ENCODE measurements around the gene LRRC74A.

Gene LRRC74A

DNA sequence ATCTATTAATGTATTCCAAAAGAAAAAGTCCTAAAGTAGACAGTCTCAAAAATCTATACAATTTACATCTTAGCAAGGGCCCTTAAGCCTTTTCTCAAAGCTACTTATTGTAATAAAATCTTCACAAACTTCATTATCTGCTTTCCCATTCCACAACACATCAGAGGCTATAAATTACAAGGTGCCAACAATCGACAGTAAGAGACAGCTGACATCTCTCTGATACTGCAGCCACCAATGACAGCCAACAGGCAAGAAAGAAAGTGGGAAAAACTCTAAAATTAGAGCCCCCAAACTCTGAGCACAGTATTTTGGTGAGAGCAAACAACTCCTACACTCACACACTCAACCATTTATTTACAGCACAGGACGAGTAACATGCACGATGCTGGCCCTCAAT is 15.7 kb upstream of the LRRC74A start:
- no peak for DNase-seq

- DNase-seq = peak; percentile 79 to 89 (median 80)
Measured at GRCh38 chr14:76810953-76811400, 15.2 kb upstream of the LRRC74A start.

- peak in 1 of 4 experiments; percentile 22 for DNase-seq
Measured at GRCh38 chr14:76811561-76811960, 14.6 kb upstream of the LRRC74A start.

DNA sequence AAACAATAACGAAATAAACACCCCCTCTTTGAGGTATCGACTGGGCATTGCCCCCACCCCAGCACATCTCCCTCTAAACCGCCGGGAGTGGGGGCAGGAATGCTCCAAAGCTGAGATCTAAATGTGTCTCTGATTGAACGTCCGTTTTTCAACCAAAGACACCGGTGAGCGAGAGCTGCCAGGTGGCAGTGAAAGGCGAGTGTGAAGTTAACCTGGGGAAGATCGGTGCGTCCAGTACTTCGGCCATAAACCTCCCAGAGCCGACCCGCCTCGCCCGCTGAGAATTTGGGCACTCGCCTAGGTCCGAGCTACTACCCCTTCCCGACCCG is 14.2 kb upstream of the LRRC74A start:
- DNase-seq = peak in 1 of 4 experiments; percentile 11

- DNase-seq = peak; percentile 96 to 99 (median 97)
Measured at GRCh38 chr14:76812422-76813383, 13.5 kb upstream of the LRRC74A start, which contains the start of gene ANGEL1. Gene ANGEL1 (minus strand): TSS chr14:76812882. CDS start chr14:76812827, 55 bp downstream.

GRCh38 chr14:76814726-76815645 is 11.2 kb upstream of the LRRC74A start:
- no peak for DNase-seq

DNA sequence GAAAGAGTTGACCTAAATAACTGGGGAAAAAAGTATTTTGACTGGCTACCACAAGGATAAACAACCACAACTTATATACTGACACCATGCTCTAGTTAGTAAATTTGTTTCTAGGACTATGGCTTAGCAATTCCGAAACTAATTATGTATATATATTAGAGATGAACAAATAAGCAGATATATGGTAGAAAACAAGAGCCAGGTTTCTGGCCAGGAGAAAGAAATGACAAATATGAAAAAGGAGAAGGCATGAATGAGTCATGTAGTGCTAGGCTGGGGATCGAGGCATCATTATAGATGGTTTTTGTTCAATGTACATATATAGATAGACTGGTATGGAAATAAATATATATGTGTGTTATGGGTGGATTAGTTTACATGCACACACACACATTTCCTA is 5.5 kb upstream of the LRRC74A start:
- no peak for DNase-seq

DNA sequence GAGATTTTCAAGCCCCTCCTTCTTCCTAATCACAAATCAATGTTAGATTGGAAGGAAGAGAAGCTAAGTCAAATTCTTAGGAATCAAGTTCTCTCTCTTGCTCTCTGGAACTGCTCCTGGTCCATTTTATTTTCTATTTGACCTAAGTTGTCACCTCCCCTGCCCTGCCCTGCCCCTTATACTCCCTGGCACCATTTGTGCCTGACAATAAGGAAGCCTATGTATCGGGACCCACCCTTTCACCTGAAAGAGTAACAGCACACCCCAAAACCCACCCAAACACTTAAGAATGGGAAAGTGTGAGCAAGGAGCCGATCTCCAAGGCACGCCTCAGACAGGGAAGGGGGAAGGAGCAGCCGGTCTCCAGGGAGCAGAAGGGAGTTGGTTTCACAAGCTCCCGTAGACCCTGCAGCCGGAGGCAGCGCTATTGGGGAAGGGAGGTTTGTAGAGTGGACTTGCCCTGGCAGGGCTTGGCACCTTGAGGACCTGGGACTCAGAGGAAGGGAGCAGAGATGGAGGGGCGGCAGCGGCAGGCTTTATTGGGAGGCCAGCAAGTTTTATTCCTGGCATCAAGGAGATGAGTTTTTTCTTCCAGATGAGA is 1.6 kb downstream of the LRRC74A start:
- DNase-seq = no peak

DNA sequence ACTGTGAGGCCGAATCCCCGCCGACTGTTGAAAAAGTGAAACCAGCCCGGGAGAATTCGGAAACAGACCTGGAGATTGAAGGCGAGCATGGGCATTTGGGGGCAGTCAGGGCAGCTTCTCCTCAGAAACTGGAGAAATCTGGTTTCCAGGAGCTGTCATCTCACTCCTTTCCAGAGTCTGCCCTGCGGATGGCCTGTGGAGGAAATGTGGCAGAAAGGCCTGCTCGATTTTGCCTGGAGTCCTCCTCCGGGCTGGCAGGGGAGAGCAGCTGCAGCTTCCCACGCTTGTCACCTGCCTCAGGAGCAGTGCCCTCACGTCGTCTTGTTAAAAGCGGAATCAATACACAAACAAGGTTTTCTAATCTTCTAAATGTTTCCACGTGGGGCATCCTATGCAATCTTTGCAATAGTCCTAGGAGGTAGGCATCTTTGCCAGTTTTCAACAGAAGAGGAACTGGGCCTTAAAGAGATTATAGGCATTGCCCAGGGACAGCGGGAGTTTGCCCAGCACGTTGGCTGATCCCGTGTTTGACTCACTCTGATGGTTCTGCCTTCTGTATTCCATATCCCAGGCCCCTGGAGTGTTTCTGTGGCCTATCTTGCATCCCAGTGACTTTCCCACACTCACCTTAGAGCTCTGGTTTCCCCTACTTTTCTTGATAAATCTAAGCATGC is 2.3 kb downstream of the LRRC74A start:
- DNase-seq = peak; percentile 63 to 74 (median 72)

DNA sequence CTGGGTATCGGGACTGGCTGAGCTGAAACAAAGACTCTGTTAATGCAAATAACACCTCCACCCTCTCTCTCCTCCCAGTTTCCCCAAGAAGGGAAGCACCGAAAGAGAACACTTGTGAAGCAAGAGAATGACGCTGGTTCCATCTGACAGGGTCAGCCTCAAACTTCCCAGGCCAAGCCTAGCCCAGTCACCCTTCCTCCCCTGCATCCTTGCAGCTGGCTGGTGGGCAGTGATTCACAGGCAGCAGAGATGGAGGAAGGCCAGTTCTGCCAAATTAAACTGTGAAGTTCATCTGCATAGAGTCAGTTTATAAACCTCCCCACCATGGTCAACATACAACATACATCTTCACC is 2.8 kb downstream of the LRRC74A start:
- DNase-seq = peak; percentile 90 to 96 (median 94)

DNA sequence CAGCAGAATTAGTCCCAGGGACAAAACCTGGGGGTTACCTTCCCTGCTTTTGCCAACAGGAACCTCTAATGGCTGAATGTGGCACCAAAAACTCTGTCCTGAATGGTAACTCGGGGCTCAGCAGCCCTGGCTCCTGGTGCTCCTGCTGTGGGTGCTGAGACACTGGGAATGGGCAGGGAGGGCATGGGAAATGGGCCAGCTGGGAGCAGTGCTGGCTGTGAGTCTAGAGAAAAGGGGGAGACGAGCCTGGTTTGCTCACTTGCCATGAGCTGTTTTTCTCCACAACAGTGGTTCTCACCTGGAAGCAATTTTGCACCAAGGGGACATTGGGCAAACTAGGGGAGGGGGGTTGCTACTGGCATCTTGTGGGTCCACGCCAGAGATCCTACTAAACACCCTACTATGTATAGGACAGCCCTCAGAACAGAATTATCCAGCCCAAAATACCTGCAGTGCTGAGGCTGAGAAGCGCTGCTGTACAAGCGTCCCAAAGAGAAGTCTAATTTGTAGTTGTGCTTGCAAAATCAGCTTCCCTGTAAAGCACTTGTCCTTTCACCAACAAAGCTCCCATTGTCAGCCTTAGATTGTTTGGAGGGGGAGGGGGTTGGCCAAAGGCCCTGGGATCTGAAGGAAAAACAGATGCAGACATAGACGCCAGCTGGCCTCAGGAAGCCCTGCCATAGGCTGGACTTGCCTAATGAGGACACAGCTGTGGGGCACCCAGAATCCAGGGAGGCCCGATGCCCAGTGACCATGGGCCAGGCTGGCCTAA is 3.6 kb downstream of the LRRC74A start:
- DNase-seq = peak in 3 of 4 experiments; percentile 25 to 50 (median 45)

DNA sequence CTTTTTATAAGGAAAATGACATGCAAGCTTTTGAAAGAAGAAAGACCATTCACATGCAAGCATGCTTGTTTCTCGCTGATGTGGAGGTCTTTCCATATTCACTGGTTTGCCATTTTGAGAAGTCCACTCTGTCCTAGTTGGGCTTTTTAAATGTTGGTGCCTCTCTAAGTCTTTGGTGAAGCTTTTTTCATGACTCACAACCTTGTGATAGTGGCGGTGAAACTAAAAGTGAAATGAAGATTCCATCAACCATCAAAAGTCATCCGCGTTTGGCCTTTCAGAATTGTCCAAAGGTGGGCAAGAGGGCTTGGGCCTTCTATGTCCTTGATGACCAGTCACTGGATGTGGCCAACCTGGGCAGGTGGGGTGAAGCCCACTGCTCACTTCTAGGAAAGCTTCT is 4.3 kb downstream of the LRRC74A start:
- peak in 3 of 4 experiments; percentile 35 to 63 (median 47) for DNase-seq

- peak; percentile 81 to 97 (median 90) for DNase-seq
Measured at GRCh38 chr14:76832503-76832988, 6.3 kb downstream of the LRRC74A start.

DNA sequence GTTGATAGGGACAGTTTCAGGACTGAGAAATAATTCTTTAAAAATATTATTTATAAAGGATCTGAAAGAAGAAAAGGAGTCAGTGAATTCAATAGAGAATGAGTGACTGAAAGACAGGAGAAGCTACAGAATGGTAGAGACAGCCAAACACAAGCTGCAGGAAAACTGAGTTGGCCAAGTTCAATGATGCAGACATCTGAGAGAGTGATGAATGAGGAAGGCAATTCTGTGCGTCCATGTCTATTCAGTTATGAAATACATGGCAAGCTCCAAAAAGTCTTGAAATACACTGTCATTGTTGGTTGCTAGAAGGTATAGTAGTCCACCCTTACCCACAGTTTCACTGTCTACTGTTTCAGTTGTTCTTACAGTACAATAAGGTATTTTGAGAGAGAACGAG is 6.8 kb downstream of the LRRC74A start:
- DNase-seq = peak; percentile 39 to 72 (median 56)

DNA sequence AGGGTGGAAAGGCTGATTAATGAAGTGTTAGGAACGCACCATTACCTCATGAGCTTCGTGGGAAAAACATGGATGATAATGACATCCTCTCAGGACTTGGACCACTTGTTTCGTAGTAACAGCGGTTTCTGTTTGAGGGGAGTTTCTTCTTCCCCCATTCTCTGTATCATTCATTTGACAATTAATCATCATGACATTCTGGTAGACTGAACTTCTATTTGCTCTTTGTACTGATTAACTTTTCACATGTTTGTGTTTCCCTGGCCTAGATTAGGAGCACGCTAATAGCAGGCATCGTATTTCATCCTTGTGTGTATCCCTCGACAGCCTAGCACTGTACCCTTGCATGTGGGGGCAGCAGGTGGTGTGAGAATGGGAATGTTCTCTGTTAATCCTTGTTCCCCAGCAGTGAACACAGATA is 8.0 kb downstream of the LRRC74A start:
- no peak for DNase-seq

GRCh38 chr14:76836029-76836630 is 9.9 kb downstream of the LRRC74A start:
- peak; percentile 73 to 87 (median 84) for DNase-seq

GRCh38 chr14:76837524-76837923 is 11.3 kb downstream of the LRRC74A start:
- DNase-seq = no peak

DNA sequence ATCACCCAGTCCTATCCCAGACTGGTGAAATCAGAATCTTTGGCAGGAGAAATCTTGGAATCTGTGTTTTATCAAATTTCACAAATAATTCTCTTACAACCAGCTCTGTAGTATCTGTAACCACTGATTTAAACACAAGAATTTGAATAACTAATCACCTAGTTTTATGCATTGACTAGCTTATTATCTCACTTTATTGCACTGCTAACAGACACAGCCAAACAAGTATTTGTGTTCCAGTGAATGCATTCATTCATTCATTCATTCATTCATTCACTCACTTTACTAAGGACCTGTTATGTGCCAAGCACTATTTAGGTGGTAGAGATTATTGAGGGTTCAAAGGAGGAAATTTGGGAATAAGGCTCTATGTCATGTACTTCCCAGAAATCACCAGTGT is 16.2 kb downstream of the LRRC74A start:
- DNase-seq = no peak

DNA sequence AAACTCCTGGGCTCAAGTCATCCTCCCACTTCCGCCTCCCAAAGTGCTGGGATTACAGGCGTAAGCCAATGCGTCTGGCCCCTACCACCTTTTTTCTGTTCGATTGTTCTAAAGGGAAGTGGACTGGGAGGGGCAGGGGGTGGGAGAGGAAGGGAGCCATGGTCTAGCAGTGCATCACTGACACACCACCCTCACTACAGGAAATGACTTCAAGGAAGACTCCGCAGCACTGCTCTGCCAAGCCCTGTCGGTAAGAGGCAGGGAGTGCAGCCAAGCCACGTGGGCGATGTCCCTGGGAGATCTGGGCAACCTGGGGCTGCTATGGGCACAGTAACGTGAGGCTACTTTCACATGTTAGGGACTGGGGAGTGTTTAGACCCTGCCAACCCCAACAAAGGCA is 18.0 kb downstream of the LRRC74A start:
- DNase-seq = peak; percentile 78 to 91 (median 86)

DNA sequence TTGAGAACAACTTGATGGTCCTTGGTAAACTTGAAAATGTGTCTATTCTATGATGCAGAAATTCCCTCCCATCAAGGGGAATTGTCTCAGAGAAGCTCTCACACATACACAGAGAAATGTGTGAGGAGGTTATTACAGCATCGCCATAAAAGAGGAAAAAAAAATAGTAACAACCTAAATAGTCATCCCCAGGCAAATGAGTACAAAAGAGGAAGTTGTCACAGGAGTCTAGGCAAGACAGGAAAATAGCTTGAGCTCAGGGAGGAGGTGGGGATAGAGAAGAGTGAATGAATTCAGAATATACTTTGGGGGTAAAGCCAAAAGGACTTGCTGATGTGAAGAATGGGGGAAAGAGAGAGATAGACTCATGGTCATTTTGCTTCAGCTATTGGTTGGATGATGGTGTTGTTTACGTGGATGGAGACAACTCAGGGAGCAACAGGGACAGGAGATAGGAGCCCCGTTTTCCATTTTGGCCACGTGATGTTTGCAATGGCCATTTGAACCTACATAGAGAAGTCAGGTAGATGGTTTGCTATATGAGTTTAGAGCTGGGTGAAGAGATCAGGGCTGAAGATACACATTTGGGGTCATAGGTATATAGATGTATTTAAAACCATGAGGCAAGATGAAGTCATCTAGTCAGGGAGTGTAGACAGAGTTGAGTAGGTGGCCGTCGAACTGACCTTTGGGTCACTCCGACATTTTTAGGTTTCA is 20.3 kb downstream of the LRRC74A start:
- peak; percentile 46 to 87 (median 72) for DNase-seq

Measured in suppressor macrophage (primary cell).